K562 (cell line): ENCODE measurements around the gene UTP25. TPM values are rescaled to one million over a fixed set of nuclear protein-coding genes. Genes with fewer than 3 reads are reported as not detected.

Source experiments
- MCM5 ChIP-seq: fragments of 450-650 bp; IDR thresholded peaks from 2 replicates; pipeline ENCODE4 v1.6.1; 2016; ENCODE audit warnings: low read depth
- PRMT5 ChIP-seq: sonication (generic); formaldehyde crosslinking; IDR thresholded peaks from 2 replicates; pipeline ENCODE4 v1.5.0; 2020; ENCODE audit warnings: missing genetic modification reagents
- ZNF551 ChIP-seq: fragments of 250-450 bp; sonication (Bioruptor Pico); IDR thresholded peaks from 2 replicates; pipeline ENCODE4 v1.5.0; 2021; ENCODE audit warnings: mild to moderate bottlenecking, moderate library complexity
- ZNF583 ChIP-seq: fragments of 250-450 bp; sonication (Bioruptor Pico); IDR thresholded peaks from 2 replicates; pipeline ENCODE4 v1.4.0; 2020
- polyA plus RNA-seq, 8 experiments: library from polyadenylated mRNA; depleted of rRNA in 4 of 8; stranded (reverse) in 5 of 8; unstranded in 3 of 8; fragments of >200 nt; fragmentation: Nextera tagmentation in 2 of 8; fragmentation: Illumina TruSeq in 1 of 8; extraction: Ambion mirVana in 2 of 8; extraction: Trizol in 1 of 8; gene quantifications; 2 replicates each; pipeline versions ENCODE4 v1.2.1 to v1.2.3, GENCODE V29; 2011 to 2014; ENCODE audit warnings: inconsistent platforms in 1 of 8, missing spikeins in 1 of 8
- total RNA-seq, 7 experiments: library from RNA; depleted of rRNA in 6 of 7; stranded (reverse); fragments of >200 nt in 6 of 7; fragmentation: Illumina TruSeq in 2 of 7; extraction: Trizol in 2 of 7; gene quantifications; 2 replicates each; pipeline versions ENCODE4 v1.2.1 to v1.2.3, GENCODE V29; 2011 to 2021; ENCODE audit warnings: low replicate concordance in 1 of 7
- TF ChIP-seq, protein P1 (sequence below): fragments of 200-800 bp; sonication (Bioruptor generic); IDR thresholded peaks from 2 replicates; pipeline ENCODE4 v1.6.1; 2016; ENCODE audit warnings: missing genetic modification characterization, missing compliant biosample characterization

UTP25 gene
- total and polyA plus RNA-seq, 9 of the 15 experiments (the other 6 are each of a cell fraction or from before 2014, with no cell fraction given), result 5.7 to 17.6 (median 12.0) TPM

DNA sequence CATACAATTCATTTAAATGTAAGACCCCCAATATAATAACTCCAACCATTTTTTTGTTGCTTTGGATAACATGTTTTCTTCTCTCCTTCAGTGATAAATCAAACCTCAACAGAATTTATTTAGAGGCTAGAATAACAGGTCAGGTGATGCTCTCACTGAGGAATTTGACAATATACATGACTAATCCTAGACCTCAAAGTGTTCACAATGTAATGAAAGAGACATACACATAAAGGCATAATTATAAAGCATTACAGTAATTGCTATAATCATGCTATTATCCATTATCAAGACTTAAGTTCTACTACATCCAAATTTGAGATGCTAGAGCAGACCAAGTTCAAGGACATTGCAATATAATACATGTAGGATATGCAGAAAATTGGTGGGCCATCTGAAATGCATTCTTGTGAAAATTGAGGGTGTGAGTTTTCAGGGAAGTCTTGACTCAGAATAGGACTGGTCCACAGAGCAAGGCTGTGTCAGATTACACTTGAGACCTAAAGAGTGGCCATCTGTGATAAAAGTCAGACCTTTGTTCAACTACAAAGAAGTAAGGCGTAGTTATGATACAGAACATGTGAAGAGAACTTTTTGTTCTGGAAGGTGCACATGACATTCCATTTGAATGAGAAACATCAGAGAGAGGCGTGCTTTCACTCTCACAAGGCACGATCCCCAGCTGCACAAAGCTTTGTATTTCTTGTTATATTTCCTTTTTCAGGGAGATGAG, 45.5 kb downstream of the UTP25 start (continued):
- TF ChIP-seq, protein P1, sequence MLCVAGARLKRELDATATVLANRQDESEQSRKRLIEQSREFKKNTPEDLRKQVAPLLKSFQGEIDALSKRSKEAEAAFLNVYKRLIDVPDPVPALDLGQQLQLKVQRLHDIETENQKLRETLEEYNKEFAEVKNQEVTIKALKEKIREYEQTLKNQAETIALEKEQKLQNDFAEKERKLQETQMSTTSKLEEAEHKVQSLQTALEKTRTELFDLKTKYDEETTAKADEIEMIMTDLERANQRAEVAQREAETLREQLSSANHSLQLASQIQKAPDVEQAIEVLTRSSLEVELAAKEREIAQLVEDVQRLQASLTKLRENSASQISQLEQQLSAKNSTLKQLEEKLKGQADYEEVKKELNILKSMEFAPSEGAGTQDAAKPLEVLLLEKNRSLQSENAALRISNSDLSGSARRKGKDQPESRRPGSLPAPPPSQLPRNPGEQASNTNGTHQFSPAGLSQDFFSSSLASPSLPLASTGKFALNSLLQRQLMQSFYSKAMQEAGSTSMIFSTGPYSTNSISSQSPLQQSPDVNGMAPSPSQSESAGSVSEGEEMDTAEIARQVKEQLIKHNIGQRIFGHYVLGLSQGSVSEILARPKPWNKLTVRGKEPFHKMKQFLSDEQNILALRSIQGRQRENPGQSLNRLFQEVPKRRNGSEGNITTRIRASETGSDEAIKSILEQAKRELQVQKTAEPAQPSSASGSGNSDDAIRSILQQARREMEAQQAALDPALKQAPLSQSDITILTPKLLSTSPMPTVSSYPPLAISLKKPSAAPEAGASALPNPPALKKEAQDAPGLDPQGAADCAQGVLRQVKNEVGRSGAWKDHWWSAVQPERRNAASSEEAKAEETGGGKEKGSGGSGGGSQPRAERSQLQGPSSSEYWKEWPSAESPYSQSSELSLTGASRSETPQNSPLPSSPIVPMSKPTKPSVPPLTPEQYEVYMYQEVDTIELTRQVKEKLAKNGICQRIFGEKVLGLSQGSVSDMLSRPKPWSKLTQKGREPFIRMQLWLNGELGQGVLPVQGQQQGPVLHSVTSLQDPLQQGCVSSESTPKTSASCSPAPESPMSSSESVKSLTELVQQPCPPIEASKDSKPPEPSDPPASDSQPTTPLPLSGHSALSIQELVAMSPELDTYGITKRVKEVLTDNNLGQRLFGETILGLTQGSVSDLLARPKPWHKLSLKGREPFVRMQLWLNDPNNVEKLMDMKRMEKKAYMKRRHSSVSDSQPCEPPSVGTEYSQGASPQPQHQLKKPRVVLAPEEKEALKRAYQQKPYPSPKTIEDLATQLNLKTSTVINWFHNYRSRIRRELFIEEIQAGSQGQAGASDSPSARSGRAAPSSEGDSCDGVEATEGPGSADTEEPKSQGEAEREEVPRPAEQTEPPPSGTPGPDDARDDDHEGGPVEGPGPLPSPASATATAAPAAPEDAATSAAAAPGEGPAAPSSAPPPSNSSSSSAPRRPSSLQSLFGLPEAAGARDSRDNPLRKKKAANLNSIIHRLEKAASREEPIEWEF (CRISPR knock-in tag), result no peak
- TF ChIP-seq PRMT5 (CRISPR knock-in tag) (no peak), MCM5 (no peak), ZNF551 (no peak), ZNF583 (CRISPR knock-in tag) (no peak)
